OCI-LY1 (cell line): ENCODE data around the gene HDAC7.

Experiments used
- H2AFZ ChIP-seq: fragments of 200-600 bp; sonication (generic), shearing (Covaris generic); 2 replicates; pipeline ENCODE4 v1.6.0; 2014; ENCODE audit warnings: antibody characterized with exemption, mild to moderate bottlenecking, low read length
- H3F3A ChIP-seq: fragments of 200-600 bp; sonication (generic), shearing (Covaris generic); 2 replicates; pipeline ENCODE4 v1.6.0; 2014; ENCODE audit warnings: mild to moderate bottlenecking, antibody characterized with exemption, low read length, moderate library complexity; ENCODE audit not compliant: insufficient read depth
- H3K27ac ChIP-seq: fragments of 200-600 bp; sonication (generic); 2 replicates; pipeline ENCODE4 v1.5.1; 2014; ENCODE audit warnings: low read length, mixed run types, mild to moderate bottlenecking, low read depth; ENCODE audit not compliant: poor library complexity, severe bottlenecking
- H3K27me3 ChIP-seq: fragments of 200-600 bp; sonication (generic); 2 replicates; pipeline ENCODE4 v1.6.0; 2014; ENCODE audit warnings: antibody characterized with exemption, mild to moderate bottlenecking, low read length, moderate library complexity; ENCODE audit not compliant: insufficient read depth
- H3K36me3 ChIP-seq: fragments of 200-600 bp; sonication (generic); 2 replicates; pipeline ENCODE4 v1.6.1; 2014; ENCODE audit warnings: mild to moderate bottlenecking, antibody characterized with exemption, low read length, moderate library complexity, mixed read lengths; ENCODE audit not compliant: insufficient read depth
- H3K4me1 ChIP-seq: fragments of 200-600 bp; sonication (generic); 2 replicates; pipeline ENCODE4 v1.5.1; 2014; ENCODE audit warnings: mild to moderate bottlenecking, low read length, moderate library complexity; ENCODE audit not compliant: insufficient read depth, severe bottlenecking
- H3K4me2 ChIP-seq: fragments of 200-600 bp; sonication (generic), shearing (Covaris generic); 2 replicates; pipeline ENCODE4 v1.6.1; 2014; ENCODE audit warnings: low read length
- H3K4me3 ChIP-seq: fragments of 200-600 bp; sonication (generic); 2 replicates; pipeline ENCODE4 v1.5.1; 2014; ENCODE audit warnings: low read length, low read depth, mild to moderate bottlenecking, mixed read lengths; ENCODE audit not compliant: poor library complexity, severe bottlenecking
- H3K79me2 ChIP-seq: fragments of 200-600 bp; shearing (Covaris generic); 2 replicates; pipeline ENCODE4 v1.6.1; 2016; ENCODE audit warnings: mixed run types, low read length, mixed read lengths; ENCODE audit not compliant: insufficient read depth
- H3K9ac ChIP-seq: fragments of 200-600 bp; sonication (generic), shearing (Covaris generic); 2 replicates; pipeline ENCODE4 v1.6.1; 2014; ENCODE audit warnings: mild to moderate bottlenecking, low read length, mixed read lengths
- H3K9me2 ChIP-seq: fragments of 200-600 bp; sonication (generic), shearing (Covaris generic); 2 replicates; pipeline ENCODE4 v1.6.1; 2014; ENCODE audit warnings: low read depth, mild to moderate bottlenecking, low read length, mixed read lengths
- H3K9me3 ChIP-seq: fragments of 200-600 bp; shearing (Covaris generic); 2 replicates; pipeline ENCODE4 v1.6.1; 2014; ENCODE audit warnings: low read length, mixed read lengths
- H4K20me1 ChIP-seq: fragments of 200-600 bp; sonication (generic), shearing (Covaris generic); 2 replicates; pipeline ENCODE4 v1.6.0; 2016; ENCODE audit warnings: mild to moderate bottlenecking, low read length; ENCODE audit not compliant: insufficient read depth
- CTCF ChIP-seq: fragments of 200-600 bp; sonication (generic), shearing (Covaris generic); IDR thresholded peaks from 2 replicates; pipeline ENCODE4 v1.5.1; 2017; ENCODE audit warnings: mild to moderate bottlenecking, antibody characterized with exemption, low read length, moderate library complexity, mixed read lengths
- EZH2 ChIP-seq: fragments of 200-600 bp; sonication (generic), shearing (Covaris generic); IDR thresholded peaks from 2 replicates; pipeline ENCODE4 v1.8.0; 2017; ENCODE audit warnings: borderline replicate concordance, mixed run types, mild to moderate bottlenecking, antibody characterized with exemption, low read length, moderate library complexity, mixed read lengths

Gene HDAC7

GRCh38 chr12:47814539-47815170, 5.0 kb downstream of the HDAC7 start:
- H3K4me2 ChIP-seq, result peak overlapping the region; percentile 84
- H3K36me3 ChIP-seq, result peaks cover 10% of the 10 kb centered on the region; the same call in 1 of the 2 replicates
- H3K4me3 ChIP-seq, result peak overlapping the region; percentile 61
- TF ChIP-seq CTCF (no peak), EZH2 (no peak)
- peaks cover 50% of the 10 kb centered on the region for H3K79me2 ChIP-seq
- no peaks in the 10 kb centered on the region for H3K27me3 ChIP-seq
- no peaks in the 10 kb centered on the region for H3K9me2 ChIP-seq
- H3K4me1 ChIP-seq, result peaks cover 90% of the 10 kb centered on the region
- H3K9ac ChIP-seq, result peak overlapping the region; percentile 81; the same call in 1 of the 2 replicates
- H3F3A ChIP-seq, result no peaks in the 10 kb centered on the region
- H2AFZ ChIP-seq, result no peak overlapping the region
- peak overlapping the region; percentile 98 for H3K27ac ChIP-seq
- no peaks in the 10 kb centered on the region for H4K20me1 ChIP-seq
- no peaks in the 10 kb centered on the region for H3K9me3 ChIP-seq

GRCh38 chr12:47813511-47814196, 6.0 kb downstream of the HDAC7 start:
- Histone ChIP-seq H3K79me2 (peaks cover 43% of the 10 kb centered on the region), H3K4me1 (peaks cover 99% of the 10 kb centered on the region), H3K27me3 (no peaks in the 10 kb centered on the region), H2AFZ (no peak overlapping the region), H3K4me2 (peak overlapping the region; percentile 84), H4K20me1 (no peaks in the 10 kb centered on the region), H3K4me3 (peak overlapping the region; percentile 61), H3K9ac (peak overlapping the region; percentile 81), H3K27ac (peak overlapping the region; percentile 98), H3F3A (no peaks in the 10 kb centered on the region), H3K9me2 (no peaks in the 10 kb centered on the region), H3K9me3 (no peaks in the 10 kb centered on the region), H3K36me3 (peaks cover 10% of the 10 kb centered on the region; the same call in 1 of the 2 replicates)
- TF ChIP-seq CTCF (no peak), EZH2 (no peak)

GRCh38 chr12:47812797-47813510, 6.7 kb downstream of the HDAC7 start:
- H2AFZ ChIP-seq, result no peak overlapping the region
- H3K4me1 ChIP-seq, result peaks cover 99% of the 10 kb centered on the region
- peak overlapping the region; percentile 81 for H3K9ac ChIP-seq
- peak overlapping the region; percentile 61 for H3K4me3 ChIP-seq
- peak overlapping the region; percentile 84 for H3K4me2 ChIP-seq
- no peaks in the 10 kb centered on the region for H4K20me1 ChIP-seq
- TF ChIP-seq EZH2 (no peak), CTCF (0 out of 2 replicates have a peak, but pooled peaks have one; percentile 17)
- H3K36me3 ChIP-seq, result peaks cover 10% of the 10 kb centered on the region; the same call in 1 of the 2 replicates
- H3F3A ChIP-seq, result no peaks in the 10 kb centered on the region
- no peaks in the 10 kb centered on the region for H3K27me3 ChIP-seq
- peaks cover 36% of the 10 kb centered on the region for H3K79me2 ChIP-seq
- peak overlapping the region; percentile 98 for H3K27ac ChIP-seq
- no peaks in the 10 kb centered on the region for H3K9me3 ChIP-seq
- H3K9me2 ChIP-seq, result no peaks in the 10 kb centered on the region
